Cardiac fibroblast (primary cell): Measurements from ENCODE around the gene CCIN.

Experiments used
- DNase-seq, 2 donors: peaks; one replicate each; pipeline versions ENCODE4 v3.0.0 to v3.0.0-alpha.2; 2010; ENCODE audit warnings: low read depth in 2 of 2
- H3K4me3 ChIP-seq, 2 donors: replicated peaks in 1 of 2; 1 replicate in 1 of 2; 2 replicates in 1 of 2; pipeline ENCODE4 v1.5.1; 2011; ENCODE audit warnings: low read depth in 2 of 2, low read length in 2 of 2, mild to moderate bottlenecking in 2 of 2, moderate library complexity in 1 of 2
- TF ChIP-seq, protein P1 (sequence below): IDR thresholded peaks from one replicate; pipeline ENCODE4 v1.5.1; 2011; ENCODE audit warnings: low read depth, mild to moderate bottlenecking, low read length, inconsistent platforms

Gene CCIN

DNA sequence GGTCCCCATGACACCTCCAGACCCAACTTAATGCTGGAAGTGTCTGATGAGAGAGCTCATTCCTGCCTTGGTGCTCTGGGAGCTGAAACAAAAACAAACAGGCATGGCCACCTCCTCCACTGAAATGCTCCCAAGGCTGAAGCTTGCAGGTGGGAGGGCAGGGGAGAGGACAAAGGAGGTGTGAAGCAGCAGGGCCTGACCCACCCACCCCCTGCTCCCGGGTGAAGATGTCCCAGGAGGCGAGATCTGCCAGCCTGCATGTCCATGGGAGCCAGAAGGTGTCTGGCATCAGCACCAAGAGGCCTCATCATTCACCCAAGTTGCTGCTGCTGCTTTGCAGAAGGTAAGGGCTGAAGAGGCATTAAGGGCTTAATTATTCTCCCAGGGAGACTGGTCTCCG, 4.2 kb upstream of the CCIN start:
- no peak for DNase-seq
- no peak overlapping the region for H3K4me3 ChIP-seq
- TF ChIP-seq, protein P1, sequence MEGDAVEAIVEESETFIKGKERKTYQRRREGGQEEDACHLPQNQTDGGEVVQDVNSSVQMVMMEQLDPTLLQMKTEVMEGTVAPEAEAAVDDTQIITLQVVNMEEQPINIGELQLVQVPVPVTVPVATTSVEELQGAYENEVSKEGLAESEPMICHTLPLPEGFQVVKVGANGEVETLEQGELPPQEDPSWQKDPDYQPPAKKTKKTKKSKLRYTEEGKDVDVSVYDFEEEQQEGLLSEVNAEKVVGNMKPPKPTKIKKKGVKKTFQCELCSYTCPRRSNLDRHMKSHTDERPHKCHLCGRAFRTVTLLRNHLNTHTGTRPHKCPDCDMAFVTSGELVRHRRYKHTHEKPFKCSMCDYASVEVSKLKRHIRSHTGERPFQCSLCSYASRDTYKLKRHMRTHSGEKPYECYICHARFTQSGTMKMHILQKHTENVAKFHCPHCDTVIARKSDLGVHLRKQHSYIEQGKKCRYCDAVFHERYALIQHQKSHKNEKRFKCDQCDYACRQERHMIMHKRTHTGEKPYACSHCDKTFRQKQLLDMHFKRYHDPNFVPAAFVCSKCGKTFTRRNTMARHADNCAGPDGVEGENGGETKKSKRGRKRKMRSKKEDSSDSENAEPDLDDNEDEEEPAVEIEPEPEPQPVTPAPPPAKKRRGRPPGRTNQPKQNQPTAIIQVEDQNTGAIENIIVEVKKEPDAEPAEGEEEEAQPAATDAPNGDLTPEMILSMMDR, result no peak

DNA sequence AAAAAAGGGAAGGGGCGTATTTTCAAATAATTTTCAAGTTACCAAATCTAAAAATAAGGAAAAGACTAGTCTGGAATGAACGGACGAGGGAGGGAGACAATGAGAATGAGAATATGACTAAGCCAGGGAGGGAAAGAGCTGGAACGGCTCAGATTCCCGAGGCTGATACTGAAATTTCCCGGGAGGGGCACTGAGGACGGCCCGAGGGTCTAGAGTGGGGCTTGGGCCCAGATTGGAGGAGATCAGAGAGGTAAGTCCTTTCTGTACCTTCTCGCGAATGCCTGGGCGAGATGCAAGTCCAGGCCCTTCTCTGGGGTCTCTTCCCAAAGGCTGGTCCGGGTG, 3.4 kb upstream of the CCIN start:
- peak overlapping the region in 1 of 2 donors; percentile 52 for H3K4me3 ChIP-seq
- peak; percentile 41 to 69 for DNase-seq
- TF ChIP-seq, protein P1, result no peak

DNA sequence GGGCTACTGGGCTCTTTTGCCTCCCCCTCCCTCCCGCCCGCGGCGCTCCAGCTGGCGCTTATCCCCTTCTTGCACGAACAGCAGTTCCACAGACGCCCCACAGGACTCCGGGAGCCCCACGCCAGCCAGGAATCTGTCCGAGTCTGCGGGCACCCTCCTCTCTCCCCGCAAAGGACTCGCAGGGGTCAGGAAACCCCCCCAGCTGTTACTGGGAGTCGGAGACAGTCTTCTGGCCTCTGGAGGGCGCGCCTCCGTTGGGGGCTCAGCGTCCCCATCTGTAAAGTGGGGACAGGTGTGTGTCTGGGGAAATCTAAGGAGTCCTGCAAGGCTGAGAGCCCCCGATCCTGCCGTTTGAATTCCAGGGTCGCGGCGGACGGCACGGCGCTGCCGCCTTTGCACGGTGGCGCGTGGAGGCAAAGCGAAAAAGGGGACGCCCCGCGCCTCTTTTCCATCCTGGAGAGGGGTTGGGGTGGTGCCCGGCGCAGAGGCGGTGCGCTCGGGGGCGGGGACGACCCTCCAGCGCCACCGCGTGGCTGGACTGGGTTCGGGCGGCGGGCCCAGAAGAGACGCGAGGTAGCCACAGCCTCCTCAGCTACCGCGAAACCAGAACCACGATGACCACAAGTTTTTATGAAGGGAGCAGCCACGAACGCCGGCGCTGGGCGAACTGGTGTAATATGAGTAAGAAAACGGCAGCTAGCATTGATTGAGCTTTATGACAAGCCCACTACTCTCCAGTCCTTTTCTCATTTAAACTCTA, 2.8 kb upstream of the CCIN start:
- TF ChIP-seq, protein P1, result peak; percentile 57
- H3K4me3 ChIP-seq, result peak overlapping the region; percentile 50 to 52
- peak; percentile 82 to 85 for DNase-seq

DNA sequence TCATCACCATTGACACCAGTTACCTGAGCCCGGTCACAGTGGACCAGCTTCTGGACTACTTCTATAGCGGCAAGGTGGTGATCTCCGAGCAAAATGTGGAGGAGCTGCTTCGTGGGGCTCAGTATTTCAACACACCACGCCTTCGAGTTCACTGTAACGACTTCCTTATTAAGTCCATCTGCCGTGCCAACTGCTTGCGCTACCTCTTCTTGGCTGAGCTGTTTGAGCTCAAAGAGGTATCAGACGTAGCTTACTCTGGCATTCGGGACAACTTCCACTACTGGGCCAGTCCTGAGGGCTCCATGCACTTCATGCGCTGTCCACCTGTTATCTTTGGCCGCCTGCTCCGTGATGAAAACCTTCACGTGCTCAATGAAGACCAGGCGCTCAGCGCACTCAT, 520 bp downstream of the CCIN start:
- no peak overlapping the region for H3K4me3 ChIP-seq
- DNase-seq, result no peak
- TF ChIP-seq, protein P1, result no peak

DNA sequence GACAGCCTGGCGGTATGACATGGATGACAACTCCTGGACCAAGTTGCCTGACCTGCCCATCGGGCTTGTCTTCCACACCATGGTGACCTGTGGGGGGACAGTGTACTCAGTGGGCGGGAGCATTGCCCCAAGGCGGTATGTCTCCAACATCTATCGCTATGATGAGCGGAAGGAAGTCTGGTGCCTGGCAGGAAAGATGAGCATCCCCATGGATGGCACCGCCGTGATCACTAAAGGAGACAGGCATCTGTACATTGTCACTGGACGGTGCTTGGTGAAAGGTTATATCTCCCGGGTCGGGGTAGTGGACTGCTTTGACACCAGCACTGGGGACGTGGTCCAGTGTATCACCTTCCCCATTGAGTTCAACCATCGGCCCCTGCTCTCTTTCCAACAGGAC, 1.3 kb downstream of the CCIN start:
- TF ChIP-seq, protein P1, result no peak
- DNase-seq, result no peak
- no peak overlapping the region for H3K4me3 ChIP-seq

DNA sequence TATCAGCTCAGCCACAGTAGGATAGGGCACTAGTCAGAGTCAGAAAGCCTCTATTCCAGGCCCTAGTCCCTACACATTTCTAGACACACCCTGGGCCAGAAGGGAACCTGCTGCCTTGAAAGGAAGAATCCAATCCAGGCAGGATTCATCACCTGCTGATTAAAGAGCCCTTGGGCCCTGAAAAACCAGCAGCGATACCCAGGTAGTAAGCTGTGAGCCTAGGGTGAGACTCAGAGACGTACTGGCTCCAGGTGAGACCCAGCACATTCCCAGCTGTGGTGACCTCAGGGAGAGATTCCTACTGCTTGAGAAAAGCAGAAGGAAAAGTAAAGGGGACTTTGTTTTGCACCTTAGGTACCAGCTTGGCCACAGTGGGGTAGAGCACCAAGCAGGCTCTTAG, 4.7 kb downstream of the CCIN start:
- no peak for DNase-seq
- no peak overlapping the region for H3K4me3 ChIP-seq
- TF ChIP-seq, protein P1, result no peak

DNA sequence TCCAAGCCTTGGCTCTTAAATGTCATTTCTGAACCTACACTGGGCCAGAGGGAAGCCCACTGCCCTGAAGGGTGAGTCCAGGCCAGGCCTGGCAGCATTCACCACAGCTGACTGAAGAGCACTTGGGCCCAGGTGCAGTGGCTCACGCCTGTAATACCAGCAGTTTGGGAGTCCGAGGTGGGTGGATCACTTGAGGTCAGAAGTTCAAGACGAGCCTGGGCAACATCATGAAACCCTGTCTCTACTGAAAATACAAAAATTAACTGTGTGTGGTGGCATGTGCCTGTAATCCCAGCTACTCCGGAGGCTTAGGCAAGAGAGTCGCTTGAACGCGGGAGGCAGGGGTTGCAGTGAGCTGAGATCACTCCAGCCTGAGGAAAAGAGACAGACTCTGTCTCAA, 5.1 kb downstream of the CCIN start:
- DNase-seq, result no peak
- no peak overlapping the region for H3K4me3 ChIP-seq
- TF ChIP-seq, protein P1, result no peak
